Daoy (cell line): ENCODE results near the gene TEX19. TPM values are rescaled to one million over a fixed set of nuclear protein-coding genes. Genes with fewer than 3 reads are reported as not detected.

Source experiments
- DNase-seq: peaks from one replicate; pipeline ENCODE4 v3.0.0-alpha.2; 2015; ENCODE audit warnings: low read depth
- total RNA-seq: library from RNA; depleted of rRNA; stranded (reverse); fragments of >200 nt; shearing (Covaris generic); gene quantifications from 2 replicates; pipeline ENCODE4 v1.2.3, GENCODE V29; 2014

Gene TEX19
- total RNA-seq, 1 experiment from 2014 or later, result not detected

GRCh38 chr17:82321947-82322466 lies 37.0 kb upstream of the TEX19 start:
- no peak for DNase-seq

GRCh38 chr17:82322526-82323453 lies 36.3 kb upstream of the TEX19 start:
- DNase-seq, result no peak

- DNase-seq, result no peak
These were observed 35.4 kb upstream of the TEX19 start for GRCh38 chr17:82323514-82324234.

GRCh38 chr17:82324566-82325285 lies 34.3 kb upstream of the TEX19 start:
- no peak for DNase-seq

GRCh38 chr17:82325286-82326180 lies 33.5 kb upstream of the TEX19 start:
- no peak for DNase-seq

GRCh38 chr17:82327289-82327688 lies 31.8 kb upstream of the TEX19 start:
- no peak for DNase-seq

- no peak for DNase-seq
These were observed 31.3 kb upstream of the TEX19 start for GRCh38 chr17:82327757-82328140.

- no peak for DNase-seq
These were observed 30.7 kb upstream of the TEX19 start for GRCh38 chr17:82328141-82328993.

GRCh38 chr17:82328994-82329507 lies 30.0 kb upstream of the TEX19 start:
- DNase-seq, result no peak

GRCh38 chr17:82329683-82330321 lies 29.2 kb upstream of the TEX19 start:
- no peak for DNase-seq

- peak; percentile 89 for DNase-seq
These were observed 28.5 kb upstream of the TEX19 start for GRCh38 chr17:82330322-82331239.

GRCh38 chr17:82331345-82331939 lies 27.6 kb upstream of the TEX19 start:
- DNase-seq, result no peak

- DNase-seq, result peak; percentile 61
These were observed 26.3 kb upstream of the TEX19 start for GRCh38 chr17:82332669-82333278.

- DNase-seq, result peak; percentile 40
These were observed 25.5 kb upstream of the TEX19 start, which contains the start of gene SECTM1 for GRCh38 chr17:82333279-82334171. TSS of gene SECTM1 (minus strand) at chr17:82333766. CDS start at chr17:82327240, 6,526 bp downstream.

GRCh38 chr17:82334204-82334621 lies 24.8 kb upstream of the TEX19 start:
- DNase-seq, result no peak
